ENCODE data around the gene NCOA7. TPM values are rescaled to one million over a fixed set of nuclear protein-coding genes. Genes with fewer than 3 reads are reported as not detected.

NCOA7 gene
- total RNA-seq, 1 donor: 34.0 TPM

DNA sequence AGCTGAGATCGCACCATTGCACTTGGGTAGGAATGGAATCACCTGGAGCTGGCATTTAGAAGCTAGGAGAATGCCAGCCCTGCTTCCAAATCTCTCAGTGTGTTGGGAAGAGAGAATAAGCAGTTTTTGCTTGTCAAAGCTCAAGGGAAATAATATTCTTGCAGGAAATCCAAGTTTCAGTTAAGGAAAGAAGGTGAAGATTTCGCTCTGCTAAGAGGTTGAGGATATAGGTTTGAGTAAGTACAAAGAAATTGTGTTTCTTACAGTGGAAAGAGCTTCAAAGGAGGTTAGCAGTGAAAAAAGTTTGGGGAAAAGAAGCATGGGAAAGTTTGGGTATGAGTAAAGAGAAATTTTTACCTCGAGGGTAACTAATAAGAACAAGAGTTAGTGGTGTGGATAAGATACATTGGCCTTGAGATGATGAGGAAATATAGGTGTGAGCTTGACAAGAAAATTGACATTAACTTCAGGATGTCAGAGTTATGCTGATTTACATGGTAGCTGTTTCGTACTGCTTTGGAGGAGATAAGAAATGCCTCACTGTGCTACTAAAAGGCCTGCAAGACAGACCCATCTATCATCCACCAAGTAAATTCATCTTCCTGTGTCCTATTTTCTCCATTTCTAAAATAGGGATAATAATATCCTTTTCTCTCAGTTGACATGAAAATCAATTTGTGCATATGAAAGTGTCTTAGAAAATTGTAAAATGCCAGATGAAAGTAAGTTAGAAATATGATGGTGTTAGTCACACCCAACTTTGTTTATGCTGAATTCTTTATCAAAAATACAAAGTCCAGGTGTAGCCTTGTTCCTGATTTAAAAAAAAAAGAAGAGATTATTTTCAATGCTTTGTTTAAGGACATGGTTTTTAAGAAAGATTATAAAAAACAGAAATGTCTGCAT is 153.0 kb downstream of the NCOA7 start:
- H4K20me1 ChIP-seq (ENCODE audit: insufficient read depth, low read length): no peaks in the 10 kb centered on the region
- H3K4me2 ChIP-seq (ENCODE audit: insufficient read depth, low read length): peak overlapping the region; percentile 45
- DNase-seq (ENCODE audit: insufficient read length, low spot score, missing footprints): no peak
- H3K36me3 ChIP-seq (ENCODE audit: insufficient read depth, low read length): no peaks in the 10 kb centered on the region
- H3K79me2 ChIP-seq (ENCODE audit: insufficient read depth, low read length): no peaks in the 10 kb centered on the region
- H3K27ac ChIP-seq (ENCODE audit: low read depth, low read length): peak overlapping the region; percentile 98
- H2AFZ ChIP-seq (ENCODE audit: low read length): peak overlapping the region; percentile 53
- no peaks in the 10 kb centered on the region for H3K27me3 ChIP-seq (ENCODE audit: insufficient read depth, low read length)
- TF ChIP-seq, protein P1, sequence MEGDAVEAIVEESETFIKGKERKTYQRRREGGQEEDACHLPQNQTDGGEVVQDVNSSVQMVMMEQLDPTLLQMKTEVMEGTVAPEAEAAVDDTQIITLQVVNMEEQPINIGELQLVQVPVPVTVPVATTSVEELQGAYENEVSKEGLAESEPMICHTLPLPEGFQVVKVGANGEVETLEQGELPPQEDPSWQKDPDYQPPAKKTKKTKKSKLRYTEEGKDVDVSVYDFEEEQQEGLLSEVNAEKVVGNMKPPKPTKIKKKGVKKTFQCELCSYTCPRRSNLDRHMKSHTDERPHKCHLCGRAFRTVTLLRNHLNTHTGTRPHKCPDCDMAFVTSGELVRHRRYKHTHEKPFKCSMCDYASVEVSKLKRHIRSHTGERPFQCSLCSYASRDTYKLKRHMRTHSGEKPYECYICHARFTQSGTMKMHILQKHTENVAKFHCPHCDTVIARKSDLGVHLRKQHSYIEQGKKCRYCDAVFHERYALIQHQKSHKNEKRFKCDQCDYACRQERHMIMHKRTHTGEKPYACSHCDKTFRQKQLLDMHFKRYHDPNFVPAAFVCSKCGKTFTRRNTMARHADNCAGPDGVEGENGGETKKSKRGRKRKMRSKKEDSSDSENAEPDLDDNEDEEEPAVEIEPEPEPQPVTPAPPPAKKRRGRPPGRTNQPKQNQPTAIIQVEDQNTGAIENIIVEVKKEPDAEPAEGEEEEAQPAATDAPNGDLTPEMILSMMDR (IDR thresholded peaks at IDR 0.05; ENCODE audit: extremely low read depth, low read depth, low read length): no peak
- H3K9me3 ChIP-seq (ENCODE audit: low read depth, low read length): no peaks in the 10 kb centered on the region
- no peak overlapping the region for H3K4me3 ChIP-seq (ENCODE audit: insufficient read depth, low read length)
- H3K4me1 ChIP-seq (ENCODE audit: insufficient read depth, low read length): peaks cover 69% of the 10 kb centered on the region

DNA sequence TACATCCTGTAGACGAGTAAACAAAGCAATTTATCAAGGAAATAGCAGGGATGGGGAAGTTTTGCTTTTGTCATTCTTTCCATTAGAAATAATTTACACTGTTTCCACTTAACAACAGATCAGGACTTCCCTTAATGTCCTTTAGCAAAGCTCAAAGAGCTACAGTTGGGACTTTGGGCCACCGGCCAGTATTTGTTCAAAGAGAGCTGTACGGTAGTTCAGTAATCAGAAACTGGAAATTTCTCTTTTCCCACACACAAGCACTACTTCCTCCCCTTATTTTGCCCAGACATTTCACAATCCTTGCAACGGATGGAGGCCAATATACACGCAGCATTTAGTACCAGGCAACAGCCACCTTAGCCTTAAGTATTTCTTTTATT is 153.7 kb downstream of the NCOA7 start:
- Histone ChIP-seq H3K79me2 (ENCODE audit: insufficient read depth, low read length) (no peaks in the 10 kb centered on the region), H3K36me3 (ENCODE audit: insufficient read depth, low read length) (no peaks in the 10 kb centered on the region), H3K4me1 (ENCODE audit: insufficient read depth, low read length) (peaks cover 69% of the 10 kb centered on the region), H3K4me2 (ENCODE audit: insufficient read depth, low read length) (peak overlapping the region; percentile 45), H3K27ac (ENCODE audit: low read depth, low read length) (peak overlapping the region; percentile 98), H3K4me3 (ENCODE audit: insufficient read depth, low read length) (no peak overlapping the region), H4K20me1 (ENCODE audit: insufficient read depth, low read length) (no peaks in the 10 kb centered on the region), H2AFZ (ENCODE audit: low read length) (peak overlapping the region; percentile 53), H3K9me3 (ENCODE audit: low read depth, low read length) (no peaks in the 10 kb centered on the region), H3K27me3 (ENCODE audit: insufficient read depth, low read length) (no peaks in the 10 kb centered on the region)
- peak; percentile 43 for DNase-seq (ENCODE audit: insufficient read length, low spot score, missing footprints)
- TF ChIP-seq, protein P1 (IDR thresholded peaks at IDR 0.05; ENCODE audit: extremely low read depth, low read depth, low read length): no peak

DNA sequence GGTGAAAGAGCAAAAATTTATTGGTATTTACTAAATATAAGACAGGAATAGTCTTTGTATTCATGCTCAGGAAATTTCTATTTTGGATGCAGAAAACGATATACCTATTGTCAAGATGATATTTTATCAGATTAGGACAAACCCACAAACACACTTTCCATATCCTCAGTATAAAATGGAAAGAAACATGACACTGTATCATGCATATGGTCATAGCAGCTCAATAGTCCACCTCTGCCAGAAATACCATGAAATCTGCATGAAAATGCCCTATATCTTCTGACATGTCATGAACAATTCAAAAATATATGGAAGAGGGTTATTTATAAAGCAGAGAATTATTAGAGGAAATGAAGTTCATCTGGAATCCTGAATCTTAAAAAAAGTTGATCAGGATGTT is 154.1 kb downstream of the NCOA7 start:
- Histone ChIP-seq H3K79me2 (ENCODE audit: insufficient read depth, low read length) (no peaks in the 10 kb centered on the region), H3K4me3 (ENCODE audit: insufficient read depth, low read length) (no peak overlapping the region), H3K27me3 (ENCODE audit: insufficient read depth, low read length) (no peaks in the 10 kb centered on the region), H2AFZ (ENCODE audit: low read length) (no peak overlapping the region), H3K4me2 (ENCODE audit: insufficient read depth, low read length) (peak overlapping the region; percentile 45), H3K9me3 (ENCODE audit: low read depth, low read length) (no peaks in the 10 kb centered on the region), H3K36me3 (ENCODE audit: insufficient read depth, low read length) (no peaks in the 10 kb centered on the region), H3K27ac (ENCODE audit: low read depth, low read length) (peak overlapping the region; percentile 98), H3K4me1 (ENCODE audit: insufficient read depth, low read length) (peaks cover 73% of the 10 kb centered on the region), H4K20me1 (ENCODE audit: insufficient read depth, low read length) (no peaks in the 10 kb centered on the region)
- no peak for DNase-seq (ENCODE audit: insufficient read length, low spot score, missing footprints)
- TF ChIP-seq, protein P1 (IDR thresholded peaks at IDR 0.05; ENCODE audit: extremely low read depth, low read depth, low read length): no peak

DNA sequence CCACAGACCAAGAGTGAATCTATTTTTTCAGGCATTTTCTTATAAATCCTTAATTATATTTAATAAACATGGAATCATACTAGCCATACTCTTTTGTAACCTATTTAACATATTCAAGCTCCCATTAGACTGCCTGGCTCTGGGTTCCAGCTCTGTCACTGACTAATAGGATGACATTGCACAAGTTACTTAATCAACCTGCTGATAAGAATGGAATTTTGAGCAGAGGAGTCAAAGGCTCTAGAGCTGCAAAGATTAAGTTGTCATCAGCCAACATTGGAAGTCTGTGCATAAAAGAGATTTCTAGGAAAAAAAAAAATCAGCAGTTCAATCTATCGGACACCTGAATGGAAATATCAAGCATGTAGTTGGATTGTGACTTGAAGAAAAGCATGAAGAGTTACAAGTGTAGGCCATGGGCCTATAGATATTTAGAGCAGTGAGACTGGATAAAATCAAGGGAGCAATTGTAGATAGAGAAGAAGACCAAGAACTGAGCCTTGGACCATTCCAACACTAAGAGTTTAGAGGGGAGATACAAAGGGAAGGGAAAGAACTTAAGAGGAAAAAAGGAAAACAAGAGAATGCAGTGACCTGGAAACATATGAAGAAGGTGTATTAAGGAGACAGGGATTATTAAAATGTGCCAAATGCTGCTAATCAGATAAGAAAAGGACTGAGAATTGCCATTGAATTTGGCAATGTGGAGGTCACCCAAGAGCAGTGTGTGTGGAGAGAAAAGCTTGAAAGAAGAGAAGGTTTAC is 154.8 kb downstream of the NCOA7 start:
- no peaks in the 10 kb centered on the region for H3K79me2 ChIP-seq (ENCODE audit: insufficient read depth, low read length)
- no peaks in the 10 kb centered on the region for H4K20me1 ChIP-seq (ENCODE audit: insufficient read depth, low read length)
- no peaks in the 10 kb centered on the region for H3K27me3 ChIP-seq (ENCODE audit: insufficient read depth, low read length)
- H3K27ac ChIP-seq (ENCODE audit: low read depth, low read length): peak overlapping the region; percentile 98
- TF ChIP-seq, protein P1 (IDR thresholded peaks at IDR 0.05; ENCODE audit: extremely low read depth, low read depth, low read length): no peak
- no peaks in the 10 kb centered on the region for H3K9me3 ChIP-seq (ENCODE audit: low read depth, low read length)
- no peaks in the 10 kb centered on the region for H3K36me3 ChIP-seq (ENCODE audit: insufficient read depth, low read length)
- peak overlapping the region; percentile 57 for H3K4me2 ChIP-seq (ENCODE audit: insufficient read depth, low read length)
- peaks cover 78% of the 10 kb centered on the region for H3K4me1 ChIP-seq (ENCODE audit: insufficient read depth, low read length)
- H2AFZ ChIP-seq (ENCODE audit: low read length): no peak overlapping the region
- DNase-seq (ENCODE audit: insufficient read length, low spot score, missing footprints): no peak
- peak overlapping the region; percentile 1 for H3K4me3 ChIP-seq (ENCODE audit: insufficient read depth, low read length)
